ENCODE data around the gene FOSL1.

GRCh38 chr11:65843811-65844210 lies 56.4 kb downstream of the FOSL1 start:
- no peak for TF ChIP-seq POLR2A (IDR thresholded peaks at IDR 0.05; ENCODE audit: low read depth, low read length)
- no peak for TF ChIP-seq TAF1 (IDR thresholded peaks at IDR 0.05; ENCODE audit: borderline replicate concordance, low read depth, low read length)

All from GM12892 (cell line).